ENCODE measurements around the gene PTP4A2.

Gene PTP4A2

DNA sequence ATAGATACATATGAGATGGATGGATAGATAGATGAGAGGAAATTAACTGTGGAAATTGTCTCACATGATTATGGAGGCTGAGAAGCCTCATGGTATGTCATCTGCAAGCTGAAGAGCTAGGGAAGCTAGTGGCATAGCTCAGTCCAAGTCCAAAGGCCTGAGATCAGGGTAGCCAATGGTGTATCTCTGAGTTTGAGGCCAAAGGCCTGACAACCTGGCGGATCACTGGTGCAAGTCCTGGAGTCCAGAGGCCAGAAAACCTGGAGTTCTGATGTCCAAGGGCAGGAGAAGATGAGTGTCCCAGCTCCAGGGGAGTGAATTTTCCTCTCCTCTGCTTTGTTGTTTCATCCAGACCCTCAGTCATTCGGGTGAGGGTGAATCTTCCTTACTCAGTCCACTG is 78.4 kb downstream of the PTP4A2 start:
- DNase-seq (ENCODE audit: low read depth in 2 of 2) = no peak

DNA sequence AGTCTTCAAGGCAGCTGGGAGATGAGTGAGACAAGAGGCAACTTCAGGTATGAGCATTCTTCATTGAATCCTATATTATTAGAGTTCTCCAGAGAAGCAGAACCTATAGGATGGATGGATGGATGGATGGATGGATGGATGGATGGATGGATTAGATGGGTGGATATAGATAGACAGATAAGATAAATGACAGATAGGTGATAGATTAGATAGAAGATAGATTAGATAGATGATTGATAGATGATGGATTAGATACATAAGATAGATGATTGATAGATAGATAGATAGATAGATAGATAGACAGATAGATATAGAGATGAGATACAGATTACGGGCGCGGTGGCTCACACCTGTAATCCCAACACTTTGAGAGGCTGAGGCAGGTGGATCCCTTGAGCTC is 79.1 kb downstream of the PTP4A2 start:
- DNase-seq (ENCODE audit: low read depth in 2 of 2) = no peak

GRCh38 chr1:31857863-31858262 is 80.3 kb downstream of the PTP4A2 start:
- DNase-seq (ENCODE audit: low read depth in 2 of 2) = no peak
